Tibial artery (tissue), 4 donors: ENCODE results near the gene HLA-DMB.

Source experiments
- DNase-seq, 2 donors: peaks; one replicate each; pipeline ENCODE4 v3.0.0-alpha.2; 2019
- H3K27ac ChIP-seq, 2 donors: fragments of 200-600 bp; sonication (generic) in 1 of 2; 1 replicate in 1 of 2; 2 replicates in 1 of 2; pipeline ENCODE4 v1.5.1; 2018 to 2019; ENCODE audit warnings: mild to moderate bottlenecking in 1 of 2
- H3K27me3 ChIP-seq, 2 donors: fragments of 200-600 bp; sonication (generic) in 1 of 2; one replicate each; pipeline versions ENCODE4 v1.5.1 to v1.6.0; 2016 to 2019
- H3K36me3 ChIP-seq, 3 donors: fragments of 200-600 bp; sonication (generic) in 2 of 3; one replicate each; pipeline ENCODE4 v1.5.1; 2016 to 2019; ENCODE audit warnings: mild to moderate bottlenecking in 2 of 3
- H3K4me1 ChIP-seq, 4 donors: fragments of 200-600 bp; sonication (generic) in 2 of 4; 1 replicate in 3 of 4; 2 replicates in 1 of 4; pipeline ENCODE4 v1.5.1; 2016 to 2019
- H3K4me3 ChIP-seq, 2 donors: fragments of 200-600 bp; sonication (generic) in 1 of 2; 1 replicate in 1 of 2; 2 replicates in 1 of 2; pipeline ENCODE4 v1.5.1; 2018 to 2019; ENCODE audit warnings: mild to moderate bottlenecking in 2 of 2
- H3K9me3 ChIP-seq, 3 donors: fragments of 200-600 bp; sonication (generic) in 1 of 3; one replicate each; pipeline ENCODE4 v1.5.1; 2016 to 2019
- CTCF ChIP-seq, 2 experiments: fragments of 200-600 bp in 1 of 2; fragments of 450-650 bp in 1 of 2; IDR thresholded peaks; one replicate each; pipeline ENCODE4 v1.5.1; 2017 to 2019; ENCODE audit warnings: antibody characterized with exemption in 2 of 2, mild to moderate bottlenecking in 1 of 2, moderate library complexity in 1 of 2
- intact Hi-C: fragments of 100-400 bp; cut with DNase I; formaldehyde crosslinking; loops from one replicate; pipeline ENCODE4 v1.15.0; 2023; ENCODE audit warnings: low total_unique reads

HLA-DMB gene

GRCh38 chr6:32894085-32895005, 46.5 kb downstream of the HLA-DMB start:
- H3K4me1 ChIP-seq: peaks cover 0 to 17% (median 8%) of the 10 kb centered on the region in 4 donors
- intact Hi-C loops: loop anchor here (5.0 kb wide), 1 partner anchor 308 kb away; the partner anchor contains the start of genes HSD17B8, RXRB and SLC39A7
- peak; percentile 91 to 95 for DNase-seq
- peak in 1 of 2 experiments; percentile 7 for TF ChIP-seq CTCF (IDR thresholded peaks at IDR 0.05)
- no peaks in the 10 kb centered on the region for H3K36me3 ChIP-seq
- no peaks in the 10 kb centered on the region for H3K27me3 ChIP-seq
- peak overlapping the region; percentile 61 to 68 for H3K4me3 ChIP-seq
- H3K27ac ChIP-seq: peak overlapping the region; percentile 78 to 82
- no peaks in the 10 kb centered on the region for H3K9me3 ChIP-seq

- peaks cover 0 to 9% (median 8%) of the 10 kb centered on the region in 4 donors for H3K4me1 ChIP-seq
- H3K27ac ChIP-seq: no peak overlapping the region
- H3K9me3 ChIP-seq: no peaks in the 10 kb centered on the region
- H3K36me3 ChIP-seq: no peaks in the 10 kb centered on the region
- H3K27me3 ChIP-seq: no peaks in the 10 kb centered on the region
- no peak for DNase-seq
- intact Hi-C loops: no loop called here
- H3K4me3 ChIP-seq: no peak overlapping the region
- no peak for TF ChIP-seq CTCF (IDR thresholded peaks at IDR 0.05)
These were observed 50.0 kb downstream of the HLA-DMB start for GRCh38 chr6:32890831-32891230.

- DNase-seq: no peak
- intact Hi-C loops: loop anchor here (10.0 kb wide), 1 partner anchor 65 kb away; the partner anchor contains the start of gene HLA-DMA
- Histone ChIP-seq H3K27ac (no peak overlapping the region), H3K4me3 (no peak overlapping the region), H3K4me1 (peaks cover 0 to under 1% (median 0%) of the 10 kb centered on the region in 4 donors), H3K36me3 (no peaks in the 10 kb centered on the region), H3K27me3 (no peaks in the 10 kb centered on the region), H3K9me3 (no peaks in the 10 kb centered on the region)
- TF ChIP-seq CTCF (IDR thresholded peaks at IDR 0.05): no peak
These were observed 51.3 kb downstream of the HLA-DMB start for GRCh38 chr6:32889533-32889932.

- Histone ChIP-seq H3K36me3 (no peaks in the 10 kb centered on the region), H3K27ac (no peak overlapping the region), H3K9me3 (no peaks in the 10 kb centered on the region), H3K4me1 (peaks cover 0 to 10% (median 0%) of the 10 kb centered on the region in 4 donors), H3K4me3 (no peak overlapping the region), H3K27me3 (no peaks in the 10 kb centered on the region)
- intact Hi-C loops: loop anchor here (10.0 kb wide), 1 partner anchor 66 kb away; the partner anchor contains the start of gene HLA-DMA
- no peak for DNase-seq
- no peak for TF ChIP-seq CTCF (IDR thresholded peaks at IDR 0.05)
These were observed 52.3 kb downstream of the HLA-DMB start for GRCh38 chr6:32888576-32888975.

- Histone ChIP-seq H3K4me3 (no peak overlapping the region), H3K27me3 (no peaks in the 10 kb centered on the region), H3K4me1 (peaks cover 0 to 11% (median 0%) of the 10 kb centered on the region in 4 donors), H3K9me3 (no peaks in the 10 kb centered on the region), H3K36me3 (no peaks in the 10 kb centered on the region), H3K27ac (no peak overlapping the region)
- intact Hi-C loops: loop anchor here (10.0 kb wide), 1 partner anchor 67 kb away; the partner anchor contains the start of gene HLA-DMA
- DNase-seq: no peak
- TF ChIP-seq CTCF (IDR thresholded peaks at IDR 0.05): no peak
These were observed 53.2 kb downstream of the HLA-DMB start for GRCh38 chr6:32887616-32888015.
